RWPE1 (cell line): Measurements from ENCODE around the gene IFNL1.

Source experiments
- CTCF ChIA-PET: fragments of 350-600 bp; sonication (Branson Sonifier 250); formaldehyde crosslinking; extraction: SDS; loops from one replicate; lab custom pipeline; 2021; lab: Yijun Ruan, JAX
- POLR2A ChIA-PET: fragments of 400-600 bp; formaldehyde crosslinking; extraction: SDS; loops from one replicate; lab custom pipeline; 2020; ENCODE audit warnings: antibody characterized with exemption; ENCODE audit not compliant: low non-redundant PET; lab: Yijun Ruan, JAX
- DNase-seq: peaks from one replicate; pipeline ENCODE4 v3.0.0; 2012; ENCODE audit warnings: low spot score
- H3K27ac ChIP-seq: fragments of 450-650 bp; 2 replicates; pipeline ENCODE4 v1.5.1; 2017
- TF ChIP-seq, protein P1 (sequence below): fragments of 450-650 bp; conservative IDR thresholded peaks from 2 replicates; pipeline ENCODE4 v1.5.1; 2017; ENCODE audit warnings: low read depth, mild to moderate bottlenecking

The IFNL1 gene

DNA sequence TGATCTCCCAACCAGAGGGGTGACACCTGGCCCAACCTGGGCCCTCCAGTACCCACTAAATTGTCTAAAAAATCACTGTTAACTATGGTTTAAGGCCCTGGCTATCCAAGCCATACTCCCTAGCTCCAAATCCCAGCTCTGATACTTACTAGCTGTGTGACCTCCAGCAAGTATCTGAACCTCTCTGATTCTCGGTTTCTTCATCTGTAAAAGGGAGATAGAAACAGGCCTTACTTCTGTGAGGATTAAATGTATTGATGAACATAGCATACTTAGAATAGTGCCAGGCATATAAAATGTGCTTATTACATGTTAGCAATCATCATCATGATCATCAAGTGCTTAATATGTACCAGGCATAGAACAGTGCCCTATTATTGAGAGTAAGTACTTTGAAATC, 19.7 kb downstream of the IFNL1 start:
- CTCF ChIA-PET: interaction anchor here (0.6 kb wide), 1 partner anchor 68 kb away, joined by 4 read pairs; no protein-coding TSS in a partner anchor

DNA sequence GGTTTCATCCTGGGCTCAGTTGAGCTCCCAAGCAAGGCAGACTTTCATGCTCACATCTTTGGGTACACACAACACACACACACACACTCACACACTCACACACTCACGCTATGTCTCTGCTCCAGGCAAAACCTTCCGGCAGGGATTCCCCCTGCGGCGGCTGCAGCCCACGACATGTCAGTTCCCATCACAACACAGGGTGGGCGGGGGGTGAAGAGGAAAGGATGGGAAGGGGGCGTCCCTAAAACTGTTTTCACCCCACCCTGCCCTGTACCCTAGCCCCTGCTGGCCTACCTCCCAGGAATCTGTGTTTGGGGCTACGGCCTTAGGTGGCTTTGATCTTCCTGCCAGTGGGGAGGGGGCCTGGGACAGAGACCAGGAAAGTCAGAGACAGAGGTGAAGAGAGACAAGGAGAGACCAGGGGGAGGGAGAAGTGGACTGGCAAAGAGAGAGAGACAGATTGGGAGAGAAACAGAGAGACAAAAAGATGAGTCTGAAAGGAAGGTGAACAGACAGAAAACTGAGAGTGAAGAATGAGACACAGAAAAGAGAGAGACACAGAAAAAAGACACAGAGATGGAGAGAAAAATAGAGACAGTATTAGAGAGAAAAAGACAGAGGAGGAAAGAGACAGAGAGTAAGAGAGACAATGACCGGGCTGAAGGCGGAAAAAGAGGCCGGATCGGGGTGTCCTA, 20.6 kb downstream of the IFNL1 start:
- no peak overlapping the region for H3K27ac ChIP-seq
- no peak for DNase-seq
- TF ChIP-seq, protein P1, sequence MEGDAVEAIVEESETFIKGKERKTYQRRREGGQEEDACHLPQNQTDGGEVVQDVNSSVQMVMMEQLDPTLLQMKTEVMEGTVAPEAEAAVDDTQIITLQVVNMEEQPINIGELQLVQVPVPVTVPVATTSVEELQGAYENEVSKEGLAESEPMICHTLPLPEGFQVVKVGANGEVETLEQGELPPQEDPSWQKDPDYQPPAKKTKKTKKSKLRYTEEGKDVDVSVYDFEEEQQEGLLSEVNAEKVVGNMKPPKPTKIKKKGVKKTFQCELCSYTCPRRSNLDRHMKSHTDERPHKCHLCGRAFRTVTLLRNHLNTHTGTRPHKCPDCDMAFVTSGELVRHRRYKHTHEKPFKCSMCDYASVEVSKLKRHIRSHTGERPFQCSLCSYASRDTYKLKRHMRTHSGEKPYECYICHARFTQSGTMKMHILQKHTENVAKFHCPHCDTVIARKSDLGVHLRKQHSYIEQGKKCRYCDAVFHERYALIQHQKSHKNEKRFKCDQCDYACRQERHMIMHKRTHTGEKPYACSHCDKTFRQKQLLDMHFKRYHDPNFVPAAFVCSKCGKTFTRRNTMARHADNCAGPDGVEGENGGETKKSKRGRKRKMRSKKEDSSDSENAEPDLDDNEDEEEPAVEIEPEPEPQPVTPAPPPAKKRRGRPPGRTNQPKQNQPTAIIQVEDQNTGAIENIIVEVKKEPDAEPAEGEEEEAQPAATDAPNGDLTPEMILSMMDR: no peak
- ChIA-PET CTCF (no interaction called here), POLR2A (no interaction called here)

More for the DNA sequence above, 19.7 kb downstream of the IFNL1 start:
- H3K27ac ChIP-seq: no peak overlapping the region
- DNase-seq: no peak
- TF ChIP-seq, protein P1: no peak
- POLR2A ChIA-PET: no interaction called here

DNA sequence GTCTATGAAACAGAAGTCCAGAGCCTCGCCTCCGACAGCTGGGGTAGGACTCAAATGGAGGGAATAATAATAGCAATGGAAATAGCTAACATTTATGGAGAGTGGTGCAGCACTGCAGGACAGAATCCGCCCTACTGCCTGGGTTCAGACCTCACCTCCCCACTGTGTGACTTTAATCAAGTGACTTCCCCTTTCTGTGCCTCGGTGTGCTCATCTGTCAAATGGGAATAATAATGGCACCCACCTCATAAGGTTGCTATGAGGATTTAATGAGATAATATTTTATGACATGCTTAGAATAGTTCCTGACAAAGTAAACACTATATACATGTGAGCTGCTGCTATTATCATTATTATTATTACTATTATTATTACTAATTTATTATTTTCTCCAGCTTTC, 21.3 kb downstream of the IFNL1 start:
- ChIA-PET POLR2A (no interaction called here), CTCF (no interaction called here)
- no peak for DNase-seq
- TF ChIP-seq, protein P1: no peak
- H3K27ac ChIP-seq: no peak overlapping the region

DNA sequence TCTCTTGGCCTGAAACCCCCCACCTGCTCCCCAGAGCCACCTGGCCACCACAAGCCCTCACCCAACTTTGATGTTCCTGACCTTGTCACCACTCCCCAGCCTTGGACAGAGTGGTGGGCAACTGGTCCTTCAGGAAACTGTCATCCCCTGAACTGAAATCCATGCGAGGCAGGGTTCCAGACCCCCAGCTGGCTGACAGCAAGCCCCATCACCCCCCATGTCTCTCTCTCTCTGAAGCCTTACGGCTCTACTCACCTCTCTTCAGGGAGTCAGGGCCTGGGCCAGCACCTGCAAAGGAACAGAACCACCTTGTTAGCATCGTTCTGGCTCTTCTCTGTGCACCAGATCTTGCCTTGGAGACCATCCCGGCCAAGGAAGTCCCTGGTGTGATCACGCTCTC, 21.9 kb downstream of the IFNL1 start:
- H3K27ac ChIP-seq: no peak overlapping the region
- DNase-seq: no peak
- TF ChIP-seq, protein P1: no peak
- POLR2A ChIA-PET: no interaction called here
- CTCF ChIA-PET: no interaction called here

DNA sequence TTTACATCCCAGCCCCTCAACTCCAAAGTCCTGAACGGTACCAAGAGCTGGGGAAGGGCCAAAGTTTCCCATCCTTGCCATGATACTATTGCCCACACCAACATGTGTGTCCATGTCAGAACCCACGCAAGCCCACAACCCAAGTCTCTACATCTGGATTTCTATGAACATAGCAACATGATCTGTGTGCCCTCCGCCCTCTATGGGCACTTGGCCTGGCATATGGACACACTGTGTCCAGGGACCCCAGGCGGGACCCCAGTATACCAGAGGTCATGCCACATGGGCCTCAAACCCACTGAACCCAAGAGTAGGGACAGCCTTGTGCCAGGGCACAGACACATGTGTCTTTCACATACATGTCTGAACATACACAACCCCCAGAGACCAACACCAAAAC, 22.5 kb downstream of the IFNL1 start:
- DNase-seq: no peak
- TF ChIP-seq, protein P1: no peak
- H3K27ac ChIP-seq: no peak overlapping the region
- CTCF ChIA-PET: no interaction called here
- POLR2A ChIA-PET: no interaction called here

DNA sequence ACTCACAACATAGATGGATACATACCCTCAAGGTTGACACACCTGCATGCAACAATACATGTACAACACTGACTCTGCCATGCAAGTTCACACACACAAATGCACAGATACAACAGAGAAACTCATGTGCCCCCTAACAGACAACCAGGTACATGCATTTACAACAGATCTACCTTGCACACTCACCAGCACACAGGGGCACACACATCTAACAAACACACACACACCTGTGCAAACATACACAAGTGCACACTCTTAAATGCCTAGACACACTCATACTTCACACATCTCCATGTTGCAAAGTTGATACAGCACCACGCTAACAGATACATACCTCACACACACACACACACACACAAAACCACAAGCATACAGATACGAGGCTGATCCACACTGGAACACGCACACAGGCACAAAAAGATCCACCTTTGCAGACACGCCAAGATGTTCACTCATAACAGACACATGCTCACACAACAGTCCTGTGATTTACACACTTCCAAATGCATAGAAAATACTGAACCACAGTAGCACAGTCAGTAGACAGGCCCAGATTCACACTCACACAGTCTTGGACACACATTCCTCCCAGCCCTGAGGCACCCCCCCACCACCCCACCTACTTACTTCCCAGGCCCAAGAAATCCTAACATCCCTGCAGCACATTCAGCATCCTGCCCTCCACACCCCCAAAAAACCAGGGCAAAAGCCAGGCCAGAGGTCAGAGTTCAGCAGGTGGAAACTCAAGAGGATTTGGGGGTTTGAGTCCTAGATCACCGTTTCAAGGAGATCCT, 23.1 kb downstream of the IFNL1 start:
- no peak for DNase-seq
- ChIA-PET CTCF (no interaction called here), POLR2A (no interaction called here)
- TF ChIP-seq, protein P1: no peak
- H3K27ac ChIP-seq: no peak overlapping the region
